Measurements from ENCODE around the gene R3HDM1. TPM values are rescaled to one million over a fixed set of nuclear protein-coding genes. Genes with fewer than 3 reads are reported as not detected.

The R3HDM1 gene
- total and polyA plus RNA-seq, 2 experiments from 2014 or later = 9.1 to 10.9 TPM

DNA sequence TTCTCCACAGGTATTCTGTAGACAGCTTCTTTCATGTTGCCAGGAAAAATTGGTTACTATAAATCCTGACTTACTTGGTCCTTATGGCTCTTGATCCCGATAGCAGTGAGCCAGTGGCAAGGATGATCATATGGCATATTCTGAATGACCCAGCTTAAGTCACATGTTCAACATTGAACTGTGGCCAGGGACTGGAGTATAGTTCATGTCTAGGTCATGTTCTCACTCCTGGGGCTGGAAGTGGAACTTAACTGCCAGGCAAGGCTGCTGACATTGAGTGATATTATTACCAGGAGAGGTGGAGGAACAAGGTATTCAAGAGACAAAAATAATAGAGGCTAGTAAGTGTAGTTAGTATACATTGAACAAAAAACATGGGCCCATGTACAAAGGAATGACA, 26.2 kb downstream of the R3HDM1 start:
- Histone ChIP-seq H3K27ac (no peak overlapping the region), H4K20me1 (ENCODE audit: insufficient read depth, poor library complexity, severe bottlenecking) (no peaks in the 10 kb centered on the region), H3K27me3 (no peaks in the 10 kb centered on the region), H2AFZ (no peak overlapping the region), H3K9me3 (ENCODE audit: low read depth) (no peaks in the 10 kb centered on the region), H3K4me2 (no peak overlapping the region), H3K9me2 (replicated peaks; ENCODE audit: insufficient read depth) (no peaks in the 10 kb centered on the region), H3K79me2 (peaks cover 75% of the 10 kb centered on the region), H3K36me3 (replicated peaks; ENCODE audit: insufficient read depth, low read depth) (peaks cover 4% of the 10 kb centered on the region), H3K4me1 (ENCODE audit: insufficient read depth) (no peaks in the 10 kb centered on the region), H3K4me3 (no peak overlapping the region)
- no peak for DNase-seq (ENCODE audit: low spot score)
- WGBS (ENCODE audit: low lambda C conversion rate, missing lambda C conversion rate) = 97% methylated on average over 1 of the region's 1 CpG
- TF ChIP-seq, protein P1, sequence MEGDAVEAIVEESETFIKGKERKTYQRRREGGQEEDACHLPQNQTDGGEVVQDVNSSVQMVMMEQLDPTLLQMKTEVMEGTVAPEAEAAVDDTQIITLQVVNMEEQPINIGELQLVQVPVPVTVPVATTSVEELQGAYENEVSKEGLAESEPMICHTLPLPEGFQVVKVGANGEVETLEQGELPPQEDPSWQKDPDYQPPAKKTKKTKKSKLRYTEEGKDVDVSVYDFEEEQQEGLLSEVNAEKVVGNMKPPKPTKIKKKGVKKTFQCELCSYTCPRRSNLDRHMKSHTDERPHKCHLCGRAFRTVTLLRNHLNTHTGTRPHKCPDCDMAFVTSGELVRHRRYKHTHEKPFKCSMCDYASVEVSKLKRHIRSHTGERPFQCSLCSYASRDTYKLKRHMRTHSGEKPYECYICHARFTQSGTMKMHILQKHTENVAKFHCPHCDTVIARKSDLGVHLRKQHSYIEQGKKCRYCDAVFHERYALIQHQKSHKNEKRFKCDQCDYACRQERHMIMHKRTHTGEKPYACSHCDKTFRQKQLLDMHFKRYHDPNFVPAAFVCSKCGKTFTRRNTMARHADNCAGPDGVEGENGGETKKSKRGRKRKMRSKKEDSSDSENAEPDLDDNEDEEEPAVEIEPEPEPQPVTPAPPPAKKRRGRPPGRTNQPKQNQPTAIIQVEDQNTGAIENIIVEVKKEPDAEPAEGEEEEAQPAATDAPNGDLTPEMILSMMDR (IDR thresholded peaks at IDR 0.05; ENCODE audit: poor library complexity) = no peak
- TF ChIP-seq EZH2phosphoT487 (IDR thresholded peaks at IDR 0.05; ENCODE audit: low read depth, severe bottlenecking, unreplicated experiment) = no peak
- TF ChIP-seq EZH2 (IDR thresholded peaks at IDR 0.05; ENCODE audit: borderline replicate concordance) = no peak

DNA sequence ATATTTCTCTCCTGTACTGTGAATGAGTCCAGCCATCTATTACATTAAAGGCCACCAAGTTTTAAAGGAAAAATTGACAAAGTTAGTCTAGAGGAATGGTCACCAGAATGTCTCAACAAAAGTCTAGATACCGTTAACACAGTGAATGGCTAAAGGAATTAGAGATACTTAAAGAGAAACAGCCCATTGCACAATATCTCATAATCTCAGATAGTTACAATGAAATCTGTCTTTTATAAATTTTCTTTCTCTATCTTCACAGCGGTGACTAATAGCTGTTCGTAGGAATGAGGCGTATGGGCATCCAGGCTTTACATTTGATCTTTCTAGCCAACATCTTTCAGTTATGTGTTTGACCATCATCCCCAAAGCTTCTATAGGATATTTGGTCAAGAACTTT, 30.6 kb downstream of the R3HDM1 start:
- TF ChIP-seq, protein P1 (IDR thresholded peaks at IDR 0.05; ENCODE audit: poor library complexity) = no peak
- TF ChIP-seq EZH2 (IDR thresholded peaks at IDR 0.05; ENCODE audit: borderline replicate concordance) = no peak
- TF ChIP-seq EZH2phosphoT487 (IDR thresholded peaks at IDR 0.05; ENCODE audit: low read depth, severe bottlenecking, unreplicated experiment) = no peak
- no peaks in the 10 kb centered on the region for H3K4me1 ChIP-seq (ENCODE audit: insufficient read depth)
- no peak overlapping the region for H3K27ac ChIP-seq
- peaks cover 4% of the 10 kb centered on the region for H3K36me3 ChIP-seq (replicated peaks; ENCODE audit: insufficient read depth, low read depth)
- H3K79me2 ChIP-seq = peaks cover 63% of the 10 kb centered on the region
- H3K9me2 ChIP-seq (replicated peaks; ENCODE audit: insufficient read depth) = no peaks in the 10 kb centered on the region
- H3K9me3 ChIP-seq (ENCODE audit: low read depth) = no peaks in the 10 kb centered on the region
- DNase-seq (ENCODE audit: low spot score) = no peak
- WGBS (ENCODE audit: low lambda C conversion rate, missing lambda C conversion rate) = 92% methylated on average over 4 of the region's 4 CpGs
- no peaks in the 10 kb centered on the region for H3K27me3 ChIP-seq
- no peak overlapping the region for H3K4me3 ChIP-seq
- no peak overlapping the region for H2AFZ ChIP-seq
- no peak overlapping the region for H3K4me2 ChIP-seq
- H4K20me1 ChIP-seq (ENCODE audit: insufficient read depth, poor library complexity, severe bottlenecking) = no peaks in the 10 kb centered on the region

DNA sequence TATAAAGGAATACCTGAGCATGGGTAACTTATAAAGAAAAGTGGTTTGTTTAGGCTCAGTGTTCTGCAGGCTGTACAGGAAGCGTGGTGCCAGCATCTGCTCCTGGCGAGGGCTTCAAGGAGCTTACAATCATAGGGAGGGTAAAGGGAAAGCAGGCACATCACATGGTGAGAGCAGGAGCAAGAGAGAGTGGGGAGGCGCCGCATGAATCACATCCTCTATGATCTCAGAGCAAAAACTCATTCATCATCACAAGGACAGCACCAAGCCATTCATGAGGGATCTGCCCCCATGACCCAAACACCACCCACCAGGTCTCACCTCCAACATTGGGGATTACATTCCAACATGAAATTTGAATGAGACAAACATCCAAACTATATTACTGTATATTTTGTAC, 32.5 kb downstream of the R3HDM1 start:
- WGBS (ENCODE audit: low lambda C conversion rate, missing lambda C conversion rate) = 100% methylated on average over 4 of the region's 4 CpGs
- Histone ChIP-seq H3K36me3 (replicated peaks; ENCODE audit: insufficient read depth, low read depth) (no peaks in the 10 kb centered on the region), H3K79me2 (peaks cover 50% of the 10 kb centered on the region), H3K27me3 (no peaks in the 10 kb centered on the region), H3K9me3 (ENCODE audit: low read depth) (no peaks in the 10 kb centered on the region), H2AFZ (no peak overlapping the region), H3K4me3 (no peak overlapping the region), H3K27ac (no peak overlapping the region), H3K4me1 (ENCODE audit: insufficient read depth) (no peaks in the 10 kb centered on the region), H3K4me2 (no peak overlapping the region), H3K9me2 (replicated peaks; ENCODE audit: insufficient read depth) (no peaks in the 10 kb centered on the region), H4K20me1 (ENCODE audit: insufficient read depth, poor library complexity, severe bottlenecking) (no peaks in the 10 kb centered on the region)
- no peak for DNase-seq (ENCODE audit: low spot score)
- no peak for TF ChIP-seq EZH2 (IDR thresholded peaks at IDR 0.05; ENCODE audit: borderline replicate concordance)
- TF ChIP-seq, protein P1 (IDR thresholded peaks at IDR 0.05; ENCODE audit: poor library complexity) = no peak
- no peak for TF ChIP-seq EZH2phosphoT487 (IDR thresholded peaks at IDR 0.05; ENCODE audit: low read depth, severe bottlenecking, unreplicated experiment)

DNA sequence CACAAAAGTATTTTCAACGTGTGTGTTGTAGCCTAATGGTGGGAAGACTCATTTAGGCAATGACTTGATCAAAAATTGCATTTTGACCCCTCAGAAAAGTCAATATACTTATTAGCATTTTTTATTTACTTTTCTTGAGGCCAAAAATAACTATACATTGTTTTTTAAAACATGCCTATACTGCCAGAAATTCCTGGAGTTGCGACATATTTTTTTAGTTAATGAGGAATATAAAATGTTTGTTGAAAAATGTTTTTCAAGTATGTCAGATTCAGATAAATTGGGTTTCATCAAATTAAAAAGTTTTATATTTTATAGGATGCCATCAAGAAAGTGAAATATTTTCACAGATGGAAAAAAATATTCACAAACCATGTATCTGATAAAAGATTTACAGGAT, 39.6 kb downstream of the R3HDM1 start:
- no peaks in the 10 kb centered on the region for H3K27me3 ChIP-seq
- H3K9me2 ChIP-seq (replicated peaks; ENCODE audit: insufficient read depth) = no peaks in the 10 kb centered on the region
- peaks cover 3% of the 10 kb centered on the region for H3K79me2 ChIP-seq
- DNase-seq (ENCODE audit: low spot score) = no peak
- H3K9me3 ChIP-seq (ENCODE audit: low read depth) = no peaks in the 10 kb centered on the region
- TF ChIP-seq EZH2phosphoT487 (IDR thresholded peaks at IDR 0.05; ENCODE audit: low read depth, severe bottlenecking, unreplicated experiment) = no peak
- no peak for TF ChIP-seq EZH2 (IDR thresholded peaks at IDR 0.05; ENCODE audit: borderline replicate concordance)
- TF ChIP-seq, protein P1 (IDR thresholded peaks at IDR 0.05; ENCODE audit: poor library complexity) = no peak
- 94% methylated on average over 2 of the region's 2 CpGs for WGBS (ENCODE audit: low lambda C conversion rate, missing lambda C conversion rate)
- H3K36me3 ChIP-seq (replicated peaks; ENCODE audit: insufficient read depth, low read depth) = no peaks in the 10 kb centered on the region
- no peak overlapping the region for H2AFZ ChIP-seq
- no peaks in the 10 kb centered on the region for H3K4me1 ChIP-seq (ENCODE audit: insufficient read depth)
- no peak overlapping the region for H3K4me3 ChIP-seq
- H3K4me2 ChIP-seq = no peak overlapping the region
- no peaks in the 10 kb centered on the region for H4K20me1 ChIP-seq (ENCODE audit: insufficient read depth, poor library complexity, severe bottlenecking)
- no peak overlapping the region for H3K27ac ChIP-seq
